Naive thymus-derived CD8-positive, alpha-beta T cell (primary cell): ENCODE measurements around the gene SBF2. TPM values are rescaled to one million over a fixed set of nuclear protein-coding genes. Genes with fewer than 3 reads are reported as not detected.

ENCODE experiments used
- ATAC-seq, 2 donors: fragments of 150-1000 bp; cut with Tn5 transposase in 1 of 2; sonication (Bioruptor Pico), chemical (Tn5 transposase) in 1 of 2; 1 replicate in 1 of 2; 2 replicates in 1 of 2; pipeline ENCODE4 v1.10.0; 2021; ENCODE audit warnings: mild to moderate bottlenecking in 2 of 2, moderate library complexity in 2 of 2
- POLR2A ChIA-PET: fragments of 350-600 bp; sonication (Branson Sonifier 250); formaldehyde crosslinking; loops from one replicate; lab custom pipeline; 2021; ENCODE audit warnings: antibody characterized with exemption; lab: Charles Lee
- DNase-seq, 10 donors: peaks; one replicate each; pipeline versions ENCODE4 v3.0.0 to v3.0.0-alpha.2; 2020 to 2022
- H3K27ac Mint-ChIP-seq, 10 donors: one replicate each; pipeline ENCODE4 v1.8.0; 2020 to 2022; ENCODE audit warnings: mild to moderate bottlenecking in 10 of 10, mixed read lengths in 10 of 10, moderate library complexity in 4 of 10, inconsistent platforms in 1 of 10
- H3K27me3 Mint-ChIP-seq, 5 donors: one replicate each; pipeline ENCODE4 v1.8.0; 2021 to 2022; ENCODE audit warnings: mixed read lengths in 5 of 5
- H3K36me3 Mint-ChIP-seq, 3 donors: one replicate each; pipeline ENCODE4 v1.8.0; 2020 to 2022; ENCODE audit warnings: mixed read lengths in 3 of 3, mild to moderate bottlenecking in 2 of 3, inconsistent platforms in 1 of 3
- H3K4me1 Mint-ChIP-seq, 4 donors: one replicate each; pipeline ENCODE4 v1.8.0; 2021 to 2022; ENCODE audit warnings: mixed read lengths in 4 of 4
- H3K4me3 Mint-ChIP-seq, 10 donors: one replicate each; pipeline ENCODE4 v1.8.0; 2020 to 2022; ENCODE audit warnings: mild to moderate bottlenecking in 10 of 10, mixed read lengths in 10 of 10, moderate library complexity in 6 of 10, inconsistent platforms in 1 of 10
- H3K9me3 Mint-ChIP-seq, 9 donors: one replicate each; pipeline ENCODE4 v1.8.0; 2020 to 2022; ENCODE audit warnings: mixed read lengths in 9 of 9, mild to moderate bottlenecking in 3 of 9, inconsistent platforms in 1 of 9, moderate library complexity in 1 of 9
- polyA plus RNA-seq, 3 donors: library from polyadenylated mRNA; unstranded; fragments of 300-500 nt; fragmentation: Illumina TruSeq; gene quantifications; one replicate each; pipeline ENCODE4 v1.2.3, GENCODE V29; 2021
- total RNA-seq, 8 experiments: library from RNA in 2 of 8; stranded (reverse) in 2 of 8; gene quantifications; one replicate each; pipeline ENCODE4 v1.2.3 and lab custom pipeline; 2021 to 2026

Gene SBF2
- total and polyA plus RNA-seq, 5 experiments from 2014 or later: 2.0 to 14.6 (median 4.9) TPM

- peak overlapping the region in 1 of 10 donors; percentile 42 for H3K4me3 Mint-ChIP-seq
- DNase-seq (no peak), ATAC-seq (no peak)
- no peaks in the 10 kb centered on the region for H3K9me3 Mint-ChIP-seq
- H3K4me1 Mint-ChIP-seq: peaks cover 9 to 27% (median 21%) of the 10 kb centered on the region in 4 donors
- H3K27ac Mint-ChIP-seq: peak overlapping the region in 4 of 10 donors; percentile 26 to 68 (median 38)
- POLR2A ChIA-PET: no interaction called here
- no peaks in the 10 kb centered on the region for H3K27me3 Mint-ChIP-seq
- H3K36me3 Mint-ChIP-seq: peaks cover 0 to 5% (median 4%) of the 10 kb centered on the region in 3 donors
Measured at GRCh38 chr11:9858218-9858617, 435.8 kb downstream of the SBF2 start.

- Mint-ChIP-seq H3K27me3 (no peaks in the 10 kb centered on the region), H3K9me3 (no peaks in the 10 kb centered on the region), H3K4me3 (no peak overlapping the region), H3K27ac (no peak overlapping the region), H3K36me3 (peaks cover 0 to 16% (median 16%) of the 10 kb centered on the region in 3 donors), H3K4me1 (peaks cover 6 to 27% (median 16%) of the 10 kb centered on the region in 4 donors)
- no peak for DNase-seq
- ATAC-seq: no peak
- POLR2A ChIA-PET: no interaction called here
Measured at GRCh38 chr11:9855579-9856287, 438.3 kb downstream of the SBF2 start.

GRCh38 chr11:9853929-9854552 is 440.0 kb downstream of the SBF2 start:
- H3K4me1 Mint-ChIP-seq: peaks cover 0 to 14% (median 7%) of the 10 kb centered on the region in 4 donors
- H3K36me3 Mint-ChIP-seq: peaks cover 9 to 33% (median 32%) of the 10 kb centered on the region in 3 donors
- no peaks in the 10 kb centered on the region for H3K27me3 Mint-ChIP-seq
- H3K27ac Mint-ChIP-seq: no peak overlapping the region
- no peak for DNase-seq
- POLR2A ChIA-PET: no interaction called here
- H3K9me3 Mint-ChIP-seq: no peaks in the 10 kb centered on the region
- no peak overlapping the region for H3K4me3 Mint-ChIP-seq
- no peak for ATAC-seq

- H3K9me3 Mint-ChIP-seq: no peaks in the 10 kb centered on the region
- DNase-seq: no peak
- peaks cover 0 to 3% (median 0%) of the 10 kb centered on the region in 4 donors for H3K4me1 Mint-ChIP-seq
- H3K27ac Mint-ChIP-seq: no peak overlapping the region
- no peaks in the 10 kb centered on the region for H3K27me3 Mint-ChIP-seq
- ATAC-seq: no peak
- POLR2A ChIA-PET: no interaction called here
- no peak overlapping the region for H3K4me3 Mint-ChIP-seq
- peaks cover 9 to 39% (median 38%) of the 10 kb centered on the region in 3 donors for H3K36me3 Mint-ChIP-seq
Measured at GRCh38 chr11:9852465-9852864, 441.6 kb downstream of the SBF2 start.

- Mint-ChIP-seq H3K27me3 (no peaks in the 10 kb centered on the region), H3K4me3 (no peak overlapping the region), H3K27ac (no peak overlapping the region), H3K36me3 (peaks cover 9 to 49% (median 49%) of the 10 kb centered on the region in 3 donors), H3K4me1 (peaks cover 0 to 6% (median 1%) of the 10 kb centered on the region in 4 donors), H3K9me3 (no peaks in the 10 kb centered on the region)
- DNase-seq (no peak), ATAC-seq (no peak)
- POLR2A ChIA-PET: no interaction called here
Measured at GRCh38 chr11:9851366-9851765, 442.7 kb downstream of the SBF2 start.

- ATAC-seq (no peak), DNase-seq (no peak)
- H3K27me3 Mint-ChIP-seq: no peaks in the 10 kb centered on the region
- peaks cover 12 to 58% (median 58%) of the 10 kb centered on the region in 3 donors for H3K36me3 Mint-ChIP-seq
- H3K4me1 Mint-ChIP-seq: peaks cover 0 to 6% (median 1%) of the 10 kb centered on the region in 4 donors
- POLR2A ChIA-PET: no interaction called here
- H3K27ac Mint-ChIP-seq: no peak overlapping the region
- no peaks in the 10 kb centered on the region for H3K9me3 Mint-ChIP-seq
- H3K4me3 Mint-ChIP-seq: no peak overlapping the region
Measured at GRCh38 chr11:9850224-9850895, 443.7 kb downstream of the SBF2 start.

- ATAC-seq: no peak
- Mint-ChIP-seq H3K36me3 (peaks cover 18 to 65% (median 62%) of the 10 kb centered on the region in 3 donors), H3K4me1 (peaks cover 0 to 6% (median 1%) of the 10 kb centered on the region in 4 donors), H3K27me3 (no peaks in the 10 kb centered on the region), H3K4me3 (no peak overlapping the region), H3K27ac (no peak overlapping the region), H3K9me3 (no peaks in the 10 kb centered on the region)
- POLR2A ChIA-PET: no interaction called here
- no peak for DNase-seq
Measured at GRCh38 chr11:9849389-9849788, 444.6 kb downstream of the SBF2 start.

- peak overlapping the region in 1 of 10 donors; percentile 76 for H3K27ac Mint-ChIP-seq
- POLR2A ChIA-PET: no interaction called here
Measured at GRCh38 chr11:9847636-9848035, 446.4 kb downstream of the SBF2 start.

GRCh38 chr11:9842923-9843322 is 451.1 kb downstream of the SBF2 start:
- H3K4me3 Mint-ChIP-seq: peak overlapping the region in 1 of 10 donors; percentile 1
- peaks cover 0 to 2% (median 0%) of the 10 kb centered on the region in 9 donors for H3K9me3 Mint-ChIP-seq
- no peaks in the 10 kb centered on the region for H3K27me3 Mint-ChIP-seq
- DNase-seq (no peak), ATAC-seq (no peak)
- peak overlapping the region in 7 of 10 donors; percentile 2 to 60 (median 30) for H3K27ac Mint-ChIP-seq
- POLR2A ChIA-PET: no interaction called here
- peaks cover 18 to 41% (median 29%) of the 10 kb centered on the region in 4 donors for H3K4me1 Mint-ChIP-seq
- peaks cover 15 to 46% (median 42%) of the 10 kb centered on the region in 3 donors for H3K36me3 Mint-ChIP-seq

More at GRCh38 chr11:9847636-9848035, 446.4 kb downstream of the SBF2 start:
- peaks cover 18 to 63% (median 61%) of the 10 kb centered on the region in 3 donors for H3K36me3 Mint-ChIP-seq
- DNase-seq (no peak), ATAC-seq (no peak)
- H3K4me3 Mint-ChIP-seq: no peak overlapping the region
- H3K4me1 Mint-ChIP-seq: peaks cover 5 to 12% (median 6%) of the 10 kb centered on the region in 4 donors
- no peaks in the 10 kb centered on the region for H3K27me3 Mint-ChIP-seq
- peaks cover 0 to under 1% (median 0%) of the 10 kb centered on the region in 9 donors for H3K9me3 Mint-ChIP-seq

- Mint-ChIP-seq H3K36me3 (peaks cover 14 to 27% (median 21%) of the 10 kb centered on the region in 3 donors), H3K4me1 (peaks cover 15 to 35% (median 29%) of the 10 kb centered on the region in 4 donors), H3K27me3 (no peaks in the 10 kb centered on the region), H3K9me3 (peaks cover 0 to 2% (median 0%) of the 10 kb centered on the region in 9 donors), H3K4me3 (peak overlapping the region in 8 of 10 donors; percentile 25 to 65 (median 59)), H3K27ac (peak overlapping the region in 8 of 10 donors; percentile 25 to 84 (median 52))
- DNase-seq (peak in 1 of 10 donors; percentile 11), ATAC-seq (no peak)
- POLR2A ChIA-PET: no interaction called here
Measured at GRCh38 chr11:9840460-9841004, 453.5 kb downstream of the SBF2 start.

GRCh38 chr11:9839550-9839949 is 454.5 kb downstream of the SBF2 start:
- Mint-ChIP-seq H3K27me3 (no peaks in the 10 kb centered on the region), H3K9me3 (peaks cover 0 to 2% (median 0%) of the 10 kb centered on the region in 9 donors), H3K4me3 (peak overlapping the region in 6 of 10 donors; percentile 10 to 59 (median 27)), H3K36me3 (peaks cover 6 to 21% (median 16%) of the 10 kb centered on the region in 3 donors), H3K4me1 (peaks cover 17 to 35% (median 29%) of the 10 kb centered on the region in 4 donors), H3K27ac (peak overlapping the region in 8 of 10 donors; percentile 1 to 72 (median 45))
- ATAC-seq: no peak
- no peak for DNase-seq
- POLR2A ChIA-PET: no interaction called here

GRCh38 chr11:9838961-9839360 is 455.1 kb downstream of the SBF2 start:
- peak overlapping the region in 5 of 10 donors; percentile 1 to 72 (median 43) for H3K27ac Mint-ChIP-seq
- H3K36me3 Mint-ChIP-seq: peaks cover 6 to 21% (median 13%) of the 10 kb centered on the region in 3 donors
- H3K27me3 Mint-ChIP-seq: no peaks in the 10 kb centered on the region
- ATAC-seq (no peak), DNase-seq (no peak)
- POLR2A ChIA-PET: no interaction called here
- H3K4me3 Mint-ChIP-seq: peak overlapping the region in 4 of 10 donors; percentile 10 to 59 (median 30)
- peaks cover 17 to 35% (median 29%) of the 10 kb centered on the region in 4 donors for H3K4me1 Mint-ChIP-seq
- peaks cover 0 to 2% (median 0%) of the 10 kb centered on the region in 9 donors for H3K9me3 Mint-ChIP-seq
